ENCODE data around the gene ITCH.

GRCh38 chr20:34459209-34459897 lies 96.3 kb downstream of the ITCH start:
- TF ChIP-seq, protein P1, sequence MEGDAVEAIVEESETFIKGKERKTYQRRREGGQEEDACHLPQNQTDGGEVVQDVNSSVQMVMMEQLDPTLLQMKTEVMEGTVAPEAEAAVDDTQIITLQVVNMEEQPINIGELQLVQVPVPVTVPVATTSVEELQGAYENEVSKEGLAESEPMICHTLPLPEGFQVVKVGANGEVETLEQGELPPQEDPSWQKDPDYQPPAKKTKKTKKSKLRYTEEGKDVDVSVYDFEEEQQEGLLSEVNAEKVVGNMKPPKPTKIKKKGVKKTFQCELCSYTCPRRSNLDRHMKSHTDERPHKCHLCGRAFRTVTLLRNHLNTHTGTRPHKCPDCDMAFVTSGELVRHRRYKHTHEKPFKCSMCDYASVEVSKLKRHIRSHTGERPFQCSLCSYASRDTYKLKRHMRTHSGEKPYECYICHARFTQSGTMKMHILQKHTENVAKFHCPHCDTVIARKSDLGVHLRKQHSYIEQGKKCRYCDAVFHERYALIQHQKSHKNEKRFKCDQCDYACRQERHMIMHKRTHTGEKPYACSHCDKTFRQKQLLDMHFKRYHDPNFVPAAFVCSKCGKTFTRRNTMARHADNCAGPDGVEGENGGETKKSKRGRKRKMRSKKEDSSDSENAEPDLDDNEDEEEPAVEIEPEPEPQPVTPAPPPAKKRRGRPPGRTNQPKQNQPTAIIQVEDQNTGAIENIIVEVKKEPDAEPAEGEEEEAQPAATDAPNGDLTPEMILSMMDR (IDR thresholded peaks at IDR 0.05; ENCODE audit: borderline replicate concordance, extremely low read depth, low read length, poor library complexity, severe bottlenecking) = no peak
- no peak for TF ChIP-seq EZH2 (IDR thresholded peaks at IDR 0.05; ENCODE audit: borderline replicate concordance, low read depth, low read length, severe bottlenecking)
